Renal pelvis (tissue), 4 donors: Measurements from ENCODE around the gene ANAPC1. TPM values are rescaled to one million over a fixed set of nuclear protein-coding genes. Genes with fewer than 3 reads are reported as not detected.
A peak's percentile ranks its signal among the peaks of the same experiment; 100 is the strongest.
"Not testable (repeated sequence)": the region's sequence is repeated elsewhere in the genome, so short reads cannot be mapped to it uniquely, and the experiment has no call there.

ENCODE experiments used
- DNase-seq: peaks from one replicate; pipeline ENCODE4 v3.0.0-alpha.2; 2013
- polyA plus RNA-seq, 3 donors: library from polyadenylated mRNA; unstranded; fragments of 120-200 nt; gene quantifications; one replicate each; pipeline ENCODE4 v1.2.1, GENCODE V29; 2013; ENCODE audit not compliant: insufficient read length in 3 of 3

The ANAPC1 gene
- polyA plus RNA-seq, 3 donors = 31.6 to 37.7 (median 34.6) TPM

DNA sequence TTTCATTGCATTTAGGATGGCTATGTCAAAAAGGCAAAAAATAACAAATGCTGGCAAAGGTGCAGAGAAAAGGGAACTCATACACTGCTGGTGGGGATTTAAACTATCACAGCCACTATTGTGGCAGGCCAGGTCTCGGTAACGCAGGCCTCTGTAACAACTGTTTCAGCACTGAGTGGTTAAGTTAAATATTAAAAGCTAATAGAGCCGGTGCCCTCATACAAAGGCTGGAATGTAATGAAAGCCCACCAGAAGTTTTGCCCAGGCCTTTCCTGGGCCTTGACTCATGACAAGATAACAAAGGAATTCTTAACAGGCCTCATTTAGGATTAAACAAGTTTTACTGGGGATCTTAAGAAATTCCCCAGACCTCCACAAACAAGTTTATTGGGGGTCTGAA is 25.1 kb upstream of the ANAPC1 start:
- no peak for DNase-seq

DNA sequence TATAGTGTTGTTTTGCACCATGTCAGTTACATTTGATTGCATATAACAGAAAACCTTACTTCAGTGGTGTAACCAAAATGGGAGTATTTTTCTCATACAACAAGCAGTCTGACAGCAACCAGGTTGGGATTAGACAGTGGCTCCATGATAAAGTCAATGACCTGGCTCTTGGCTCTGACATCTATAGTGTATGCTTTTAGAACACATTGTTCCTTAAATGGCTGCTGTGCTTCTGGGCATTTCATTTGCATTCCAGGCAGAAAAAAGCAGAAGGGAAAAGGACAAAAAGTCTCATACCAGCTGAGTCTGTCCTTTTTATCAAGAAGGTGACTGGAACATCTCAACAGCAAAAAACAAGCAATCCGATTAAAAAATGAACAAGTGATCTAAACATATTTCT is 24.6 kb upstream of the ANAPC1 start:
- DNase-seq = no peak

GRCh38 chr2:111905990-111906735 is 22.2 kb upstream of the ANAPC1 start:
- peak; percentile 67 for DNase-seq

- DNase-seq = not testable (repeated sequence)
Measured at GRCh38 chr2:111905475-111905869, 21.5 kb upstream of the ANAPC1 start.

- DNase-seq = no peak
Measured at GRCh38 chr2:111904726-111905474, 20.9 kb upstream of the ANAPC1 start.

DNA sequence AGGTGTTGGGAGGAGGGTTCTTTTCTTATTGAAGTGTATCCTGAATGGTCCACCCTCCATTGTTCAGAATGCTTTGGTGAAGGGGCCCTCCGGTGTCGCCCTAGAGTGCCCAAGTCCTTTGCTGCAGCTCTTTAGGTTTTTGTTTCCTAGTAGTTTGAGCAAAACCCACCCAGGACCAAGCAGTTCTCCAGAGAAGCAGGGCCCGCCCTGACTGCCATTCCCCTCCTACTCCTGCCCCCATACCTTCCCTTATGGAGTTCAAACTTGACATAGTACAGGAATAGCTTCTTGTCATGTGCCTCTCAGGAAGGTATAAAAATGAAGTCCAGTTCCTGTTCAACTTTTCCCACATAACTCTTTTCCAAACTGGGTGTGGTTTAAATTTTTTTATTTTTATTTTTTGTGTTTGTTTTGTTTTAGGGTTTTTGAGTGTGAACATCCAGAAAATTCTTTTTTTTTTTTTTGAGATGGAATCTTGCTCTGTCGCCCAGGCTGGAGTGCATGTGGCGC is 20.0 kb upstream of the ANAPC1 start:
- DNase-seq = no peak

DNA sequence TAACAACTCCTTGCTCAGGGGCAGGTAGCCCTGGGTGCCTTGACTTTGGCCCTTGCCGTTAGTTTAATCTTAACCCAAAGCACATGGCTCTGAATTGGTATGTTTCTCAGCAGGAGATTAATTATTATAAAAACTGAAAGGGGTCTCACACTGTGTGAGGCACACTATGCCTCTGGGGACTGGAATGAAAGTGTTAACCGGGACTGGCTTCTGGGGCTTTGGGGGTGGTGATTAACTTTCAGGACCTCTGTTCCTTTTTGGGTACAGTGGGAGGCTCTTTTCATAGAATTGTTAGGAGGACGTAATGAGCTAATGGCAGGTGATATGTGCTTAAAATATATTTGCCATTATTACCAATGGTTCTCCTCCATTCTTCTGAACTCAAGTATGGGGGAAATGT is 19.5 kb upstream of the ANAPC1 start:
- DNase-seq = no peak

- DNase-seq = no peak
Measured at GRCh38 chr2:111900859-111901258, 16.9 kb upstream of the ANAPC1 start.

GRCh38 chr2:111898703-111899514 is 14.9 kb upstream of the ANAPC1 start:
- no peak for DNase-seq

- DNase-seq = peak; percentile 93
Measured at GRCh38 chr2:111897924-111898702, 14.1 kb upstream of the ANAPC1 start, which contains the start of gene MERTK. MERTK (plus strand) TSS chr2:111898607; CDS start chr2:111898736, 129 bp downstream.

GRCh38 chr2:111897630-111897923 is 13.6 kb upstream of the ANAPC1 start:
- no peak for DNase-seq

GRCh38 chr2:111896576-111896975 is 12.6 kb upstream of the ANAPC1 start:
- DNase-seq = no peak

DNA sequence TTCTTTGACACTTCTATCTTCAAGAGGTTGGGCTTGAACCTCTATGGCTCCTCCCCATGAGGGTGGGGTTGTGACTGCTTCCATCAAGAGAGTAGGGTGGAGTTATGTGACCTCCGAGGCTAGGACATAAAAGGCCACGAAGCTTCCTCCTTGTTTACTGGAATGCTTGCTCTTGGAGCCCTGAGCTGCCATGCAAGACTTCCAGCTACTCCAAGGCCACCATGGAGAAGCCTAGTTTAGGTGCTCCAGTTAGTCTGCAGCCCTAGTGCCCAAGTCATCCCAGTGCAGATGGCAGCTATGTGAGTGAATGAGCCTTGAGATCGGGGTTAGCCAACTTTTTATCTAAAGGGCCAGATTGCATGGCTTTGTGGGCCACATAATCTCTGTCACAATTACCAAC is 12.0 kb upstream of the ANAPC1 start:
- no peak for DNase-seq

DNA sequence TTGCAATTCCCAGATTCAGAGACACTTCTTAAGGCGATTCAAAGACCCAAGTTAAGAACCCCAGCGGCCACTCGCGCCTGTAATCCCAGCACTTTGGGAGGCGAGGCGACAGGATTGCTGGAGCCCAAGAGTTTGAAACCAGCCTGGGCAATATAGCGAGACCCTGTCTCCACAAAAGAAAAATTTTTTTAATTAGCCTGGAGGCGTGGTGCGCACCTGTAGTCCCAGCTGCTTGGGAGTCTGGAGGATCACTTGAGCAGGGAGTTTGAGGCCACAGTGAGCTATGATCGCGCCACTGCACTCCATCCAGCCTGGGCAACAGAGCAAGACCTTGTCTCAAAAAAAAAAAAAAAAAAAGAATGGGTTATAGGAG is 585 bp upstream of the ANAPC1 start:
- DNase-seq = no peak

DNA sequence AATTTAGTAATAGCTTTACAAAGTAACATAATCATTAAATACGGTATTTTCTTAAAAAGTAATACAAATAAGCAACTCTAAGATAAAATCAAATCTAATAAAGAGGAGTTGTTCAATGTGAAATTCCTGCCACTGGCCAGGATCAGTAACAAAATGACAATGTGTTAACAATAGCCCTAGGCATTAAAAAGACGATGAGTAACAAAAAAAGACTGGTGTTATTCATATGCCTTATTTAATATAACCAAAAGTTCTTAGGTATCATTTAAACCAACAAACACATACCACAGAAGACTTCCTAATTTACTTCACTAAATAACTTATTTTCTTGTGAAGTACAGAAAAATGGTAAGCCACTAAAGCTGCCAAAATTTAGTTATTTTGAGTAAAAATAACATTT is 11.2 kb downstream of the ANAPC1 start:
- not testable (repeated sequence) for DNase-seq

DNA sequence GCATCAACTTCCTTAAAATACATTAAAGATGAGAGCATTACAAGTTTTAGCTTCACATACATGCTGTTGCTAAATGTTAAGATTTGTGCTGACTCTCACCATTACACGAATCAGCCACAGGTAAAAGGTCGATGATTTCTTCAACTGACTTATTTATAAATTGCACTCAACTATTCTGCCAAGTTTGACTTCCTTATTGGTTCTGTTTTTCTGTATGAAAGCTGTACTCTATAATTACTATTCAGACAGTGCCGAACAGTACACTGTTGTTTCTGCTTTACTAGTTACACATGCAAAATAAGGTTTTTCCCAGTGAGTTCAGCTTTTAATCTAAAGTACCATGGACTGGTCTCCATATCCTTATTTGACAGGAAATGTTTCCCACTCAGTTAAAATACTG is 18.9 kb downstream of the ANAPC1 start:
- not testable (repeated sequence) for DNase-seq

GRCh38 chr2:111860005-111860404 is 24.0 kb downstream of the ANAPC1 start:
- DNase-seq = not testable (repeated sequence)

DNA sequence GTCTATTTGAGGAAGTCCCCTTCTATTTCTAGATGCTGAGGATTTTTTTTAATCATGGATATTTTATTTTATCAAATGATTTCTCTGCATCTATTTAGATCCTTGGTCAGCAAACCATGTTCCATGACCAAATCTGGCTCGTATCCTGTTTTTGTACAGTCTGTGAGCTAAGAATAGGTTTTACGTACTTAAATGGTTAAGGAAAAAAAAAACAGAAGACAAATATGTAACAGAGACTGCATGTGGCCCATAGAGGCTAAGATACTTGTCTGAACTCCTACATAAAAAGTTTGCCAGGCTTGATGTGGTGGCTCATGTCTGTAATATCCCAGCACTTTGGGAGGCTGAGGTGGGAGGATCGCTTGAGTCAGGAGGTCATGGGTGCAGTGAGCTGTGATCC is 31.4 kb downstream of the ANAPC1 start:
- DNase-seq = not testable (repeated sequence)

- not testable (repeated sequence) for DNase-seq
Measured at GRCh38 chr2:111850646-111851045, 33.3 kb downstream of the ANAPC1 start.

GRCh38 chr2:111839625-111840282 is 44.2 kb downstream of the ANAPC1 start:
- not testable (repeated sequence) for DNase-seq

DNA sequence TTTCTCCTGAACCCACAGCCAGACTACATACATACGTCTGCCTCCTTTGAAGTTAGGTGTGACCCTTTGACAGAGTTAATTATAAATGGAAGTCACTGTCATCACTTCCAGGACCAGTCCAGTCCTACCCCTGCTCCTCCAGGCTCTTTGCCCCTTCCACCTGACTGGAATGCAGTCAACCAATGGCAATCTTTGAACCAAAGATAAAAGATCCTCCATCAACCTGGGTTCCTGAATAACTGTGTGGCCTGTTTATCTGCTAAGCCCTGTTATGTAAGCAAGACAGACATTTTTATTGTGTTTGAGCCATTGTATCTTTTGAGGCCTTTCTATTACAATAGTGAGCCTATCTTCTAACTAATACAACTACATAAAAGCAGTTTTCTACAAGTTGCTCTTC is 45.0 kb downstream of the ANAPC1 start:
- not testable (repeated sequence) for DNase-seq
